ENCODE data around the gene CERS4.
"Not testable (repeated sequence)": the region's sequence is repeated elsewhere in the genome, so short reads cannot be mapped to it uniquely, and the experiment has no call there.

The CERS4 gene

DNA sequence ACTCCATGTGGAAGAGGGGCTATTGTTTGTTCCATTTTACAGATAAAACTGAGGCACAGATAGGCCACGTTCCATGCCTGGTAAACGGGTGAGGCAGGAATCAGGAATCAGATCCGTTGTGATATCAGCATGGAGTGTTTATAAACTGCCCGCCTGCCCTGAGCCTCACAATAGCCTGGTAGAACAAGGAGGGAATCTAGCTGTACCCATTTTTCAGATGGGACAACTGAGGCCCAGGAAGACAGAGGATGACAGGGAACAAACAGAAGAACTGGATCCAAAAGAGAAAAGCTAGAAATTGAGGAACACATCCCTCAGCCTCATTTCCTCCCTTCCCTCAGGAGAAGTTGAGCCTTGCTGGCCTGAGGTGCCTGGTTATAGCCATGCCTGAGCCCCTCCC is 32.5 kb downstream of the CERS4 start:
- in situ Hi-C loops (cut with HindIII; ENCODE audit: low sequenced_read_pairs) = no loop called here

DNA sequence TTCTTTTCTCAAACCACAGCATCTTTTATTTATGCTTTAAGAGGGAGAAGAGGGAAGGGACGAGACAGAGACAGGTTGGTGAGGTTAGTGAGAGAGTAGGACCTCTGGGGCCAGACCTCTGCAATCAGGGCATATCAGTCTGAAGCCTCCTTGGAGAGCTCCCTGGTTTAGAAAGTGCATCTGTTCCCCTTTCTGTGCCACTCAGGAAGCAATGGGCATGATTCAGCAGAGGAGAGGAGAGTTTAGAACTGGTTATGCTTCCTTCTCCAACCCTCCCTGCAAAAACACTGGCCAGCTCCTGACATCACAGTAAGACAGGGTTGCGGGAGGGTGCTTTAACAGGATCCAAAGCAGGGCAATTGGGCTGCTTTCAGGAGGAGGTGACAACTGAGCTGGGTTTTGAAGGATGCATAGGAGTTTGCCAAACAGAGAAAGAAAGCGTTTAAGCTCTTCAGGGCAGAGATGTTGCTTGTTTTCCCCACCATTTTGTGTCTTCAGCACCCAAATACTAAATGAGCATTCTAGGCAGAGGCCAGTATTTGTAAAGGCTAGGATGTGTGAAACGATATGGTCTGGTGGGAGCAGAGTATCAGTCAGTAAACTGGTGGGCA is 33.1 kb downstream of the CERS4 start:
- in situ Hi-C loops (cut with HindIII; ENCODE audit: low sequenced_read_pairs) = no loop called here

DNA sequence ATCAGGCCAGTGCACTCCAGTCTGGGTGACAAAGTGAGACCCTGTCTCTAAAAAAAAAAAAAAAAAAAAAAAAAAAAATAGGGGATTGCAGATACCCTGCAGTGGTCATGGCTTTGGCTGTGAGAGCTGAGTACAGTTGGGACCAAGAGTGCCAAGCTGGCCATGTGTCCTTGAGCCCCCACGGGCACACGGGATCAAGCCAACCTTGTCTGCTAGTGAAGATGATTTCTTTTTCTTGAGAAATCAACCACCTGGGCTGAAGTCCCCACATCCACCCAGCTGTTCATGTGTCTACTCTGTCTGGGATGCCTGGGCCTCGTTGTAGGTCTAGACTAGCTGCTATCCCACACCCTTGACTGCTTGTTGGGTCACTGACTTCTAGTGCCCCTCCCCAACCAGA is 34.0 kb downstream of the CERS4 start:
- in situ Hi-C loops (cut with HindIII; ENCODE audit: low sequenced_read_pairs) = no loop called here

DNA sequence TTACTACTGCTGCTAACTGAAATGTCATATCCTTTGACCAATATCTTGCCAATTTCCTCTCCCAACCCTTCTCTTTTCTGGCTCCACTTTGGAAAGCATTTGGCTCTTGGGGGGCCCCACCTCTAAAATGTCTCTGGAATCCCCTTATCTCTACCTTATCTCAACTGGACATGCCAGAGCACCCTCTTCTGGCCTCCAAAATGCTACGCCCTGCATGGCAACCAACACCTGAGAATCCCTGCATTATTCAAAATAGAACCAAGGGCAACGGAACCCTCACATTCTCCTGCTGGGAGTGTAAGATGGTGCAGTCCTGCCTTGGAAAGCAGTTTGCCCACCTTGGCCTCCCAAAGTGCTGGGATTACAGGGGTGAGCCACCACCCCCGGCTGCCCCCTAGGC is 35.3 kb downstream of the CERS4 start:
- in situ Hi-C loops (cut with HindIII; ENCODE audit: low sequenced_read_pairs) = no loop called here

DNA sequence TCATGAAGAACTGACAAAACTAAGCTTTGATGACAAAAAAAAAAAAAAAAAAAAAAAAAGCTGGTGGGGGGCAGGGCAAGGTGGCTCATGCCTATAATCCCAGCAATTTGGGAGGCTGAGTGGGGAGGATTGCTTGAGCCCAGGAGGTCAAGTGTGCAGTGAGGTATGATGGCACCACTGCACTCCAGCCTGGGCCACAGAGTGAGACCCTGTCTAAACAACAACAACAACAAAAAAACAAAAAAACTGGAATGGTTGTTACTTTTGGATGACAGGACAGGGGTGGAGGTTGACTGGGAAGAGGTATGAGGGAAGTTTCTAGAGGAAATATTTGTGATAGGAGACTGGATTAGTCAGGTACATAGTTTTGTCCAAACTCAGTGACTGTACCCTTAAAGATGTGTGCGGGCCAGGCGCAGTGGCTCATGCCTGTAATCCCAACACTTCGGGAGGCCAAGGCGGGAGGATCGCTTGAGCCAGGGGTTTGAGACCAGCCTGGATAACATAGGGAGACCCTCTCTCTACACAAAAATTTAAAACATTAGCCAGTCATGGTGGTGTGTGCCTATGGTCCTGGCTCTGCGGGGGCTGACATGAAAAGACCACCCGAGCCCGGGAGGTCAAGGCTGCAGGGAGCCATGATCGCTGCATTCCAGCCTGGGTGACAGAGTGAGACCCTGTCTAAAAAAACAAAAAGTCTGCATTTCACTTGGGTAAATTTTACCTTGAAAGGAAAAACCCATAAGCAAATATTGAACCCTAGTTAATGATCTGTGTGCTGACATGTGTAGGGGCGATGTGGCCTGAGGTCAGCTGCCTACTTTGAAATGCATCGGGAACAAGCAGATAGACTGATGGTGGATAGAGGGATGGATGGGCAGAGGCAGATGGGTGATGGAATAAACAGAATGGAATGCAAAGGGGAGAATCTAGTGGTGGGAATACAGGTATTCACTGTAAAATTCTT is 37.0 kb downstream of the CERS4 start:
- in situ Hi-C loops (cut with HindIII; ENCODE audit: low sequenced_read_pairs) = no loop called here

DNA sequence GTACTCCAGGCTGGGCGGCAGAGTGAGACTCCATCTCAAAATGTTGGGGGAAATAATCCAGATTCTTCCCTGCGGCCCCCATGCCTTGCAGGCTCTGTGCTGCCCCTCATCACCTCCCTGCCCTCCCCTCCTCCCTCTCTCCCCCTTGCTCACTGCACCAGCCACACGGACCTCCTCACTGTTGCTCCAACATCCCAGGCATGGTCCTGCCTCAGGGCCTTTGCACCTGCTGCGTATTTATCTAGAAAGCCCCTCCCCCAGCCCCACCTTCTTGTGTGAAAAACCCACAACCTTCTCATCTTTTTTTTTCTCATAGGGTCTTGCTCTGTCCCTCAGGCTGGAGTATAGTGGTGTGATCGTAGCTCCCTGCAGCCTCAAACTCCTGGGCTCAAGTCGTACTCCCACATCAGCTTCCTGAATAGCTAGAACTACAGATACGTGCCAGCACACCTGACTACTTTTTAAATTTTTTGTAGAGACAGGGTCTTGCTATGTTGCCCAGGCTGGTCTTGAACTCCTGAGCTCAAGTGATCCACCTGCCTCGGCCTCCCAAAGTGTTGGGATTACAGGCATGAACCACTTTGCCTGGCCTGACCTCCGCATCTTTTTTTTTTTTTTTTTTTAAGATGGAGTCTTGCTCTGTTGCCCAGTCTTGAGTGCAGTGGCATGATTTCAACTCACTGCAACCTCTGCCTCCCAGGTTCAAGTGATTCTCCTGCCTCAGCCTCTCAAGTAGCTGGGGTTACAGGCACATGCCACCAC is 38.1 kb downstream of the CERS4 start:
- in situ Hi-C loops (cut with HindIII; ENCODE audit: low sequenced_read_pairs) = not testable (repeated sequence)

DNA sequence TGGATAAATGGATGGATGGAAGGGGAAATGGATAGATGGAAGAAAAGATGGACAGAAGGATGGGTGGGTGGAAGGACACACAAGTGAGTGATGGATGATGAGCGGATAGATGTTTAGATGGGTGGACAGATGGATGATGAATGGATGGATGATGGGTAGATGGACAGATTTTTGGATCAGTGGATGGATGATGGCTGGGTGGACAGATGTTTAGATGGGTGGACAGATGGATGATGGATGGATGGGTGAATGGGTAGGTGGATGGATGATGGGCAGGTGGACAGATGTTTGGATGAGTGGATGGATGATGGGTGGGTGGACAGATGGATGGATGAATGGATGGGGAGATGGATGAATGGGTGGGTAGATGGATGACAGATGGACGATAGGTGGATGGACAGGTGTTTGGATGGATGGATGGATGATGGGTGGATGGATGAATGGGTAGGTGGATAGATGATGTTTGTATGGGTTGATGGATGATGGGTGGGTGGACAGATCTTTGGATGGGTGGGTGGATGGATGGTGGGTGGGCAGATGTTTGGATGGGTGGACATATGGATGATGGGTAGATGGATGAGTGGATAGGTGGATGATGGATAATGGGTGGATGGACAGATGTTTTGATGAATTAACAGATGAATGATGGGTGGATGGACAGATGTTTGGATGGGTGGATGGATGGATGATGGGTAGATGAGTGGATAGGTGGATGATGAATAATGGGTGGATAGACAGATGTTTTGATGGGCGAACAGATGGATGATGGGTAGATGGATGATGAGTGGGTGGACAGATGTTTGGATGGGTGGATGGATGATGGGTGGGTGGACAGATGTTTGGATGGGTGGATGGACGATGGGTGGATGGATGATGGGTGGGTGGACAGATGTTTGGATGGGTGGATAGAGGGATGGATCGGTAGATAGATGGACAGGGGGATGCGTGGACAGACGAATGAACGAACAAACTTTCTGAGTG is 39.5 kb downstream of the CERS4 start:
- in situ Hi-C loops (cut with HindIII; ENCODE audit: low sequenced_read_pairs) = no loop called here

DNA sequence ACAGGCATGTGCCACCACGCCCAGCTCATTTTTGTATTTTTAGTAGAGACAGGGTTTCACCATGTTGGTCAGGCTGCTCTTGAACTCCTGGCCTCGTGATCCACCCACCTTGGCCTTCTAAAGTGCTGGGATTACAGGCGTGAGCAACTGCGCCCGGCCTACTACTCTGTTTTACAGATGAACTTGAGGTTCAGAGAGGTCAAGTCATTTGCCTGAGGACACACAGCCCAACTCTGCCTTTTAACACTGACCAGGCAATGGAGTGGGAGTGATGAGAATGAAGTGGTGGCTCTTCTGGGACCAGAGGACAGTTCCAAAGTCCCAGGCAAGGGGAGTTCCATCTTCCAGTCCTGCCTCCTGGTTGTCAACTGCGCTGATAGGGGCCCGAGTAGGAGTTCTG is 41.4 kb downstream of the CERS4 start:
- in situ Hi-C loops (cut with HindIII; ENCODE audit: low sequenced_read_pairs) = no loop called here

DNA sequence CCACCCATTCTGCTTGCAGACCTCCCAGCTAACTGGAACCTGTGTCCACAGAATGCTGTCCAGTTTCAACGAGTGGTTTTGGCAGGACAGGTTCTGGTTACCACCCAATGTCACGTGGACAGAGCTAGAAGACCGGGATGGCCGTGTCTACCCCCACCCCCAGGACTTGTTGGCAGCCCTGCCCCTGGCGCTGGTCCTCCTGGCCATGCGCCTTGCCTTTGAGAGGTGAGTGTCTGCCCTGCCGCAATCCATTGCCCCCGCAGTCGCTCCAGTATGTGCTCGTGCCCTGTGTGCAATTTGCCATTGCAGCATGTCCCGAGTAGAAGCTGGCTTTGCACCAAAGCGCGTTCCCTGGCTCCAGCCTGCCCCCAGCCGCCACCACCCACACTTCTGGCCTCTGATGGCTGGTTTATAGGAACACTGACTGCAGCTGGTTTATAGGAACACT is 41.9 kb downstream of the CERS4 start:
- in situ Hi-C loops (cut with HindIII; ENCODE audit: low sequenced_read_pairs) = no loop called here

DNA sequence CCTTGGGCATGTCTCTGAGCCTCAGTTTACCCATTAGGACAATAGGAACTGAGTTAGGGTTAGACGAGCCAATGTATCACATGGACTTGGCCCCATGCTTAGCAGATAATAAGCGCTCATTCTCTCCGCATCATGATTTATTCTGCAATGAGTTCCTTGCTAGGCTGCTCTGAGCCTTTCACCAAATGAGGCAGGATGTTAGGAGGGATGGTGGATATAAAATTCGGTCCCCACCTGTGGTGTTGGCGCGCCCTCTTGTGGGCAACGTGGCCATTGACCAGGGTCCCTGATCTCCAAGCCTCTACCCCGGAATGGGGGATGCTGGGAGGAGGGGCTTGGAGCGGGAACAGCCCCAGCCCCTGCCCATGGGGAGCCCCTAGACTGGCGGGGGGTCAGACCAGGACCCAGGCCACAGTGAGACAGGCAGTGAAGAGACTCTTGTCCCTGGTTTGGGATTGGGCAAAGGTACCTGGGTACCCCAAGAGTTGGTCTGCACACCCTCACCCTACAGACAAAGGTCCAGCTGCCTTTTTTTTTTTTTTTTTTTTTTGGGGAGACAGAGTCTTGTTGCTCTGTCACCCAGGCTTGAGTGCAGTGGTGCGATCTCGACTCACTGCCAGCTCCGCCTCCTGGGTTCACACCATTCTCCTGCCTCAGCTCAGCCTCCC is 43.9 kb downstream of the CERS4 start:
- in situ Hi-C loops (cut with HindIII; ENCODE audit: low sequenced_read_pairs) = no loop called here

DNA sequence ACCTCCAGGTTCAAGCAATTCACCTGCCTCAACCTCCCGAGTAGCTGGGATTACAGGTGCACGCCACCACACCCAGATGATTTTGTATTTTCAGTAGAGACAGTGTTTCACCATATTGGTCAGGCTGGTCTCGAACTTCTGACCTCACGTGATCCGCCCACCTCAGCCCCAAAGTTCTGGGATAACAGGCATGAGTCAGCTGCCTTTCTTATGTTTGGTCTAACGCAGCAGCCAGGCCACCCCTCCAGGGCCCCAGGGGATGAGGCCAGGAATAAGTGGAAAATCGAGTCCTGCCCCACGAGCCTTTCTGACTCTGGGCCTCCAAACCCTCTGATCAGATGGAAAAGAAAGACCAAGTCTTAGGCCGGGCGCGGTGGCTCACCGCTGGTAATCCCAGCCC is 44.5 kb downstream of the CERS4 start:
- in situ Hi-C loops (cut with HindIII; ENCODE audit: low sequenced_read_pairs) = no loop called here

DNA sequence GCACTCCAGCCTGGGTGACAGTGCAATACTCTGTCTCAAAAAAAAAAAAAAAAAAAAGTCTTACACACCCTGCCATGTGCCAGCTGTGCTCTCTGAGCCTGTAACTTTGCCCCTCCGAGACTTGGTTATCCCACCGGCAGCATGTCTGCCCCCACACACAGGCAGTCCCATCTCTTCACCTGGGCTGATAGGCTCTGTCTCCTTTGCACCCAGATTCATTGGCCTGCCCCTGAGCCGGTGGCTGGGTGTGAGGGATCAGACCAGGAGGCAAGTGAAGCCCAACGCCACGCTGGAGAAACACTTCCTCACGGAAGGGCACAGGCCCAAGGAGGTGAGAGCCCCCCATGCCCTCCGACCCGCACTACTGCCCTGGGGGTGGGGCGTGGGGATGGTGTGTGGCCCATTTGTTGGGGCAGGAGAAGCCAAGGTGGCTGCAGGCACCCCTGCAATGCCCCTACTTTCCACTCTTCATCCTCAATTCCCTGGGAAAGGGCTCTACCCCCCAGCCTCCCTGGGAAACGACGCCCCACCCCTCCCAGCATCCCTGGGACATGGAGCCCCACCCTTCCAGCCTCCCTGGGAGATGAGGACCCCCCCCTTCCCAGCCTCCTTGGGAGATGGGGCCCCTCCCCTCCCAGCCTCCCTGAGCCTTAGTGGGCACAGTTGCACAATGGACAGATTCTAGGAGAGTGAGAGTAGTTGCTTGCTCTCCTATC is 45.3 kb downstream of the CERS4 start:
- in situ Hi-C loops (cut with HindIII; ENCODE audit: low sequenced_read_pairs) = no loop called here

DNA sequence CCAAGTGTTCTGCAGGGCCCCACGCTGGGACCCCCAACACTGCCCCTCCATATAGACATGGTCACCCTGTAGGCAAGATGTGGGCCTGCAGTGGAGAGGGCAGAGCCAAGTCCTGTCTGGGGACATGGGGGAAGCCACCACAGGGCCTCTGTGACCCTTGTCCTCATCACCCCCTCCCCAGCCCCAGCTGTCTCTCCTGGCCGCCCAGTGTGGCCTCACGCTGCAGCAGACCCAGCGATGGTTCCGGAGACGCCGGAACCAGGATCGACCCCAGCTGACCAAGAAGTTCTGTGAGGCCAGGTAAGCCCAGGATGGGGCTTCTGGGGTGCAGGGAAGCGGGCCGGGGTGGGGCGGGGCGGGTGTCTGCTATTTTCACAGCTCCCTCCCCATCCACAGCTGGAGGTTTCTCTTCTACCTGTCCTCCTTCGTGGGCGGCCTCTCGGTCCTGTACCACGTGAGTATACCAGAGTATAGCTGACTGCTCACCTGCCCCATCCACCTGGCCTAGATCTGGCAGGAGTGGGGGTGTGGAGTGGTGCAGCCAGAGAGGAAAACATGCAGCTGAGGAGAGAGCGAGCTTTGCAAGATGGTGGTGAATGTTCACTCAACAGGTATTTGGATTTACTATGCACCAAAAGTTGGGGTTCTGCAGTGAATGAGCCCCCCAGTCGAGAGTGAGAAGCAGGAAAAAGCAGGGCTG is 46.4 kb downstream of the CERS4 start:
- in situ Hi-C loops (cut with HindIII; ENCODE audit: low sequenced_read_pairs) = no loop called here

DNA sequence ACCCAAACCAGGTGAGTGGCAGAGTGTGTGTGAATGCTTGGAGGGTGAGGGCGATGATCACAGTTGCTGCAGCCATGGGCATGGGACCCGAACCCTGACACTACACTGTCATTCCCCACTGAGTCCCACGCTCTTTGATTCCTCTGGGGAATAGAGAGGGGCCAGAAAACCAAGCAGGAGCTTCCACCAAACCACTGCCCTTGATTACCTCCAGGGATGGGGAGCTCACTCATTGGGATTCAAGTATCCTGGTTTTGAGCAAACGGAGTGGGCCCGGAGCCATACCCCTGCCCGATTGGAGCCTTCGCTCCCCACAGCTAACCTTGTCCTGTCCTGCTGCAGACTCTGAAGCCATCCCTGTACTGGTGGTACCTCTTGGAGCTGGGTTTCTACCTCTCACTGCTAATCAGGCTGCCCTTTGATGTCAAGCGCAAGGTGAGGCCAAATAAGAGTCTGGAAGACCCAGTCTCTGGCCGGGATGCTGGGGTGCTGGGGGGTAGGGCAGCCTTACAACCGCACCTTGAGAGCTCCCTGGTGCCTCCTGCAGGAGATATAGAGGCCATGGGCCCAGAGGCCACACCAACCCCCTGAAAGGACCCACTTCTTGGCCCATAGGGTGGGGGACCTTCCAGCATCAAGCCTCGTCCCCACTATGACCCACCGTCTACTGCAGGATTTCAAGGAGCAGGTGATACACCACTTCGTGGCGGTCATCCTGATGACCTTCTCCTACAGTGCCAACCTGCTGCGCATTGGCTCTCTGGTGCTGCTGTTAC is 47.3 kb downstream of the CERS4 start:
- in situ Hi-C loops (cut with HindIII; ENCODE audit: low sequenced_read_pairs) = no loop called here

DNA sequence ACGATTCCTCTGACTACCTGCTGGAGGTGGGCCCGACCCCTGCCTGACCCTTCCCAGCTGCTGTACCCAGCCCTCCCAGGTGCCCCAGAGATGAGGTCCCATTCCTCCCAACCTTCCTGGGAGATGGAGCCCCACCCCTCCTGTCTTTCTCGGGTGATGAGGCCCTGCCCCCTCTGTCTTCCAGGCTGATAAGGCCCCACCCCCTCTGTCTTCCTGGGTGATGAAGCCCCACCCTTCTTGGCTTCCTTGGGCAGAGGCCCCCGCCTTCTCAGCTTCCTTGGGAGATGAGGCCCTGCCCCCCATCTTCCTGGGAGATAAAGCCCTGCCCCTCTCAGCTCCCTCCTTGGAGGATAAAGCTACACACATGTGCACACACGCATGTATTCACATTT is 47.9 kb downstream of the CERS4 start:
- in situ Hi-C loops (cut with HindIII; ENCODE audit: low sequenced_read_pairs) = no loop called here

DNA sequence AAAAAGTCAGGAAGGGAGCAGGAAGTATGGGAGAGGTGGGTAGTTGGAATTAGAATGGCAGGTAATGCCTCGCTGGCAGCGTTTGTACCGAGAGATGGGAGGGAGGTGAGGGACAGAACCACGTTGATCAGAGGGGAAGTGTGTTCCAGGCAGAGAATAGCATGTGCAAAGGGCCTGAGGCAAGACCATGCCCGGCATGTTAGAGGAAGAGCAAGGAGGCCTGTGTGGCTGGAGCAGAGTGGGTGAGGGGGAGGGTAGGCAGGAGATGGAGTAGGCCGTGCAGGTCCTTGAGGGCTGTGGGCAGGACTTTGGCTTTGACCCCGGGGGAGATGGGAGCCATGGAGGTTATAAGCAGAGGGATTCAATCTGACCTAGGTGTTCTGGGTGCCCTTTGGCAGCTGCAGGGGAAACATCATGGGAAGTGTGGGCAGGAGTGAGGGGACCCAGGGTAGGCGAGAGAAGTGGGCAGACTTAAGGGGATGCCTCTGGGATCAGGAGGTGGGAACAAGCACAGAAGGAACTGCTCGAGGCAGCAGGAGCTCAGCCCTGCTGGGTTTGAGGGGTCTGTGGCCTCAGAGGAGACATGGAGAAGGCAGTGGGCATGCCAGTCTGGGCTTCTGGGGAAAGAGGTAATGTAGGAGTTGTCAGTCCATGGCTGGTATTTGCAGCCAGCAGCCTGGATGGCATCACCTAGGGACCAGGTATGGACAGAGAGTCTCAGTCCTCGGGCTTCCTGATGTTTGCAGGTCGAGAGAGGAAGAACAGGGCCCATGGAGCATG is 50.2 kb downstream of the CERS4 start:
- in situ Hi-C loops (cut with HindIII; ENCODE audit: low sequenced_read_pairs) = no loop called here

DNA sequence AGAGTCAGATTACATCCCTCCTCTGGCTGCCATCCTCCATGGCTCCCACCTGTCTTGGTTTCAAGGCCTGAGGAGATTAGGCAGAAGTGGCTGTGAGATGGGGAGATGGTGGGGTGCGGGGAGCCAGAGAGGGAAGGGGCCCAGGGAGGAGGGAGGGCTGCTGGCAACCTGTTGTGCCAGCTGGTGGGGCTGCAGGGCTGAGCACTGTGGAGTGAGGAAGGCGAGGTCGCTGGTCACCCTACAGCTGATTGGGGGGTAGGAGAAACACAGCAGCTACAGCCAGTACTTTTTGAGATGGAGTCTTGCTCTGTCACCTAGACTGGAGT is 50.7 kb downstream of the CERS4 start:
- in situ Hi-C loops (cut with HindIII; ENCODE audit: low sequenced_read_pairs) = no loop called here

Data from endothelial cell of hepatic sinusoid (primary cell).